Neural progenitor cell (in vitro differentiated cells): Measurements from ENCODE around the gene RTP5. TPM values are rescaled to one million over a fixed set of nuclear protein-coding genes. Genes with fewer than 3 reads are reported as not detected.

Experiments
- DNase-seq: peaks from one replicate; pipeline ENCODE4 v3.0.0-alpha.2; 2016; ENCODE audit warnings: low spot score
- H2AFZ ChIP-seq: fragments of 200-600 bp; sonication (generic); replicated peaks from 2 replicates; pipeline ENCODE4 v1.6.1; 2016; ENCODE audit warnings: antibody characterized with exemption
- H3F3A ChIP-seq: fragments of 200-600 bp; sonication (generic); 2 replicates; pipeline ENCODE4 v1.6.1; 2016; ENCODE audit warnings: antibody characterized with exemption, low read depth
- H3K27ac ChIP-seq: fragments of 200-600 bp; sonication (generic); 2 replicates; pipeline ENCODE4 v1.5.1; 2016; ENCODE audit warnings: mild to moderate bottlenecking
- H3K27me3 ChIP-seq: fragments of 200-600 bp; sonication (generic); 2 replicates; pipeline ENCODE4 v1.6.1; 2016; ENCODE audit warnings: mild to moderate bottlenecking, moderate library complexity
- H3K36me3 ChIP-seq: fragments of 200-600 bp; sonication (generic); 2 replicates; pipeline ENCODE4 v1.5.1; 2016
- H3K4me1 ChIP-seq: fragments of 200-600 bp; sonication (generic); 2 replicates; pipeline ENCODE4 v1.6.1; 2016; ENCODE audit warnings: mixed run types
- H3K4me2 ChIP-seq: fragments of 200-600 bp; sonication (generic); 2 replicates; pipeline ENCODE4 v1.6.1; 2016
- H3K4me3 ChIP-seq: fragments of 200-600 bp; sonication (generic); 2 replicates; pipeline ENCODE4 v1.5.1; 2016
- H3K79me2 ChIP-seq: fragments of 200-600 bp; sonication (generic); 2 replicates; pipeline ENCODE4 v1.6.1; 2016; ENCODE audit warnings: low read depth
- H3K9ac ChIP-seq: fragments of 200-600 bp; sonication (generic); 2 replicates; pipeline ENCODE4 v1.6.1; 2016
- H3K9me3 ChIP-seq: fragments of 200-600 bp; sonication (generic); 2 replicates; pipeline ENCODE4 v1.5.1; 2016; ENCODE audit warnings: low read depth
- H4K20me1 ChIP-seq: fragments of 200-600 bp; sonication (generic); 2 replicates; pipeline ENCODE4 v1.6.1; 2016; ENCODE audit warnings: low read depth
- H3K27ac Mint-ChIP-seq: 3 replicates; pipeline ENCODE4 v1.8.0; 2021; ENCODE audit warnings: mixed read lengths
- H3K27me3 Mint-ChIP-seq: 2 replicates; pipeline ENCODE4 v1.8.0; 2022; ENCODE audit warnings: low read depth, mild to moderate bottlenecking, inconsistent platforms, moderate library complexity, mixed read lengths; ENCODE audit not compliant: insufficient read depth
- H3K36me3 Mint-ChIP-seq: 3 replicates; pipeline ENCODE4 v1.8.0; 2021; ENCODE audit warnings: mixed read lengths
- H3K4me1 Mint-ChIP-seq: 3 replicates; pipeline ENCODE4 v1.8.0; 2021; ENCODE audit warnings: mixed read lengths
- H3K4me3 Mint-ChIP-seq: 3 replicates; pipeline ENCODE4 v1.8.0; 2021; ENCODE audit warnings: mild to moderate bottlenecking, moderate library complexity, mixed read lengths
- H3K9me3 Mint-ChIP-seq: 3 replicates; pipeline ENCODE4 v1.8.0; 2020; ENCODE audit warnings: mixed read lengths
- CTCF ChIP-seq: fragments of 200-600 bp; sonication (generic); IDR thresholded peaks from 2 replicates; pipeline ENCODE4 v1.5.1; 2017; ENCODE audit warnings: antibody characterized with exemption, mild to moderate bottlenecking
- EZH2 ChIP-seq: fragments of 200-600 bp; sonication (generic); IDR thresholded peaks from 2 replicates; pipeline ENCODE4 v1.6.1; 2017; ENCODE audit warnings: antibody characterized with exemption, mild to moderate bottlenecking, moderate library complexity
- EZH2phosphoT487 ChIP-seq: fragments of 200-600 bp; sonication (generic); IDR thresholded peaks from 2 replicates; pipeline ENCODE4 v1.6.1; 2017; ENCODE audit warnings: antibody characterized with exemption
- total RNA-seq: library from RNA; depleted of rRNA; stranded (reverse); fragments of >200 nt; gene quantifications from 2 replicates; pipeline ENCODE4 v1.2.3, GENCODE V29; 2015; ENCODE audit warnings: low replicate concordance

Gene RTP5
- total RNA-seq, 1 donor from 2014 or later = not detected

GRCh38 chr2:241858206-241859016 lies 11.1 kb upstream of the RTP5 start, which contains the start of gene PDCD1:
Gene PDCD1 (minus strand): TSS chr2:241858894. CDS start chr2:241858838, 56 bp downstream.
- Mint-ChIP-seq H3K4me3 (no peak within 1 kb of the TSS), H3K9me3 (no peaks in the 10 kb centered on the region), H3K4me1 (peaks cover 13% of the 10 kb centered on the region), H3K27me3 (peaks cover 7% of the 10 kb centered on the region), H3K36me3 (no peaks in the 10 kb centered on the region), H3K27ac (peak within 1 kb of the TSS; percentile 85)
- Histone ChIP-seq H4K20me1 (no peaks in the 10 kb centered on the region), H3K4me1 (no peaks in the 10 kb centered on the region), H3F3A (no peaks in the 10 kb centered on the region), H3K9me3 (no peaks in the 10 kb centered on the region), H3K9ac (no peak within 1 kb of the TSS), H3K27me3 (no peaks in the 10 kb centered on the region), H2AFZ (no peak within 1 kb of the TSS), H3K79me2 (no peaks in the 10 kb centered on the region), H3K36me3 (no peaks in the 10 kb centered on the region), H3K4me2 (no peak within 1 kb of the TSS), H3K4me3 (no peak within 1 kb of the TSS), H3K27ac (no peak within 1 kb of the TSS)
- no peak for DNase-seq
- TF ChIP-seq CTCF (no peak), EZH2 (no peak), EZH2phosphoT487 (no peak)

GRCh38 chr2:241859017-241859435 lies 10.5 kb upstream of the RTP5 start:
- Histone ChIP-seq H3K4me3 (no peak overlapping the region), H3F3A (peaks cover 2% of the 10 kb centered on the region), H3K9ac (no peak overlapping the region), H2AFZ (no peak overlapping the region), H3K4me2 (no peak overlapping the region), H3K79me2 (no peaks in the 10 kb centered on the region), H4K20me1 (no peaks in the 10 kb centered on the region), H3K27ac (no peak overlapping the region), H3K36me3 (no peaks in the 10 kb centered on the region), H3K4me1 (no peaks in the 10 kb centered on the region), H3K9me3 (no peaks in the 10 kb centered on the region), H3K27me3 (no peaks in the 10 kb centered on the region)
- no peak overlapping the region for H3K4me3 Mint-ChIP-seq
- TF ChIP-seq EZH2 = no peak
- no peak for TF ChIP-seq EZH2phosphoT487
- TF ChIP-seq CTCF = no peak
- H3K27me3 Mint-ChIP-seq = peaks cover 7% of the 10 kb centered on the region
- H3K36me3 Mint-ChIP-seq = no peaks in the 10 kb centered on the region
- no peak for DNase-seq
- H3K9me3 Mint-ChIP-seq = no peaks in the 10 kb centered on the region
- H3K4me1 Mint-ChIP-seq = peaks cover 13% of the 10 kb centered on the region
- no peak overlapping the region for H3K27ac Mint-ChIP-seq

- H3K79me2 ChIP-seq = no peaks in the 10 kb centered on the region
- no peak for TF ChIP-seq EZH2phosphoT487
- TF ChIP-seq EZH2 = no peak
- TF ChIP-seq CTCF = peak; percentile 5
- DNase-seq = no peak
- H4K20me1 ChIP-seq = no peaks in the 10 kb centered on the region
- H3K27me3 ChIP-seq = no peaks in the 10 kb centered on the region
- H3K4me1 Mint-ChIP-seq = peaks cover 18% of the 10 kb centered on the region
- H3K27ac ChIP-seq = no peak overlapping the region
- H3K9me3 Mint-ChIP-seq = no peaks in the 10 kb centered on the region
- no peak overlapping the region for H3K4me3 ChIP-seq
- H3K36me3 Mint-ChIP-seq = no peaks in the 10 kb centered on the region
- no peaks in the 10 kb centered on the region for H3K36me3 ChIP-seq
- no peak overlapping the region for H2AFZ ChIP-seq
- H3K4me2 ChIP-seq = no peak overlapping the region
- peaks cover 8% of the 10 kb centered on the region for H3F3A ChIP-seq
- no peak overlapping the region for H3K9ac ChIP-seq
- H3K4me1 ChIP-seq = no peaks in the 10 kb centered on the region
- H3K4me3 Mint-ChIP-seq = no peak overlapping the region
- no peaks in the 10 kb centered on the region for H3K9me3 ChIP-seq
- peak overlapping the region; percentile 85 for H3K27ac Mint-ChIP-seq
- peaks cover 13% of the 10 kb centered on the region for H3K27me3 Mint-ChIP-seq
These were observed 9.9 kb upstream of the RTP5 start for GRCh38 chr2:241859436-241860183.
